Liver (tissue), 9 donors: ENCODE data around the gene HCK. TPM values are rescaled to one million over a fixed set of nuclear protein-coding genes. Genes with fewer than 3 reads are reported as not detected.

Experiments used
- DNase-seq: peaks from one replicate; pipeline ENCODE4 v3.0.0-alpha.2; 2017; ENCODE audit warnings: low spot score
- H3K27ac ChIP-seq, 2 donors: one replicate each; pipeline ENCODE4 v1.7.0; 2013; ENCODE audit warnings: inconsistent platforms in 2 of 2, low read length in 2 of 2, control low read depth in 1 of 2, low read depth in 1 of 2, mild to moderate bottlenecking in 1 of 2
- H3K27me3 ChIP-seq, 4 donors: one replicate each; pipeline versions ENCODE4 v1.6.1 to v1.7.0; 2013; ENCODE audit warnings: low read length in 3 of 4, inconsistent platforms in 1 of 4, mild to moderate bottlenecking in 1 of 4, moderate library complexity in 1 of 4; ENCODE audit not compliant: control insufficient read depth in 4 of 4, insufficient read depth in 4 of 4
- H3K36me3 ChIP-seq, 4 donors: one replicate each; pipeline versions ENCODE4 v1.6.1 to v1.7.0; 2013; ENCODE audit warnings: low read length in 3 of 4, mild to moderate bottlenecking in 3 of 4, low read depth in 1 of 4, moderate library complexity in 1 of 4; ENCODE audit not compliant: control insufficient read depth in 4 of 4, insufficient read depth in 3 of 4
- H3K4me1 ChIP-seq, 4 donors: one replicate each; pipeline versions ENCODE4 v1.6.1 to v1.7.0; 2013; ENCODE audit warnings: low read length in 3 of 4, mild to moderate bottlenecking in 3 of 4, moderate library complexity in 1 of 4; ENCODE audit not compliant: control insufficient read depth in 4 of 4, insufficient read depth in 4 of 4
- H3K4me3 ChIP-seq, 3 donors: one replicate each; pipeline versions ENCODE4 v1.6.1 to v1.7.0; 2013; ENCODE audit warnings: low read length in 3 of 3, control low read depth in 1 of 3, low read depth in 1 of 3, mild to moderate bottlenecking in 1 of 3
- H3K9ac ChIP-seq, 2 donors: one replicate each; pipeline ENCODE4 v1.7.0; 2013; ENCODE audit warnings: low read length in 2 of 2, mild to moderate bottlenecking in 2 of 2, moderate library complexity in 2 of 2, control low read depth in 1 of 2, low read depth in 1 of 2
- H3K9me3 ChIP-seq, 4 donors: one replicate each; pipeline versions ENCODE4 v1.6.1 to v1.7.0; 2013; ENCODE audit warnings: low read length in 3 of 4; ENCODE audit not compliant: control insufficient read depth in 4 of 4
- CTCF ChIP-seq: fragments of 150-350 bp; IDR thresholded peaks from 2 replicates; pipeline ENCODE4 v1.5.1; 2017; ENCODE audit warnings: improper control_type of control experiment, low read depth, low read length; ENCODE audit not compliant: missing input control
- EGR1 ChIP-seq, 2 donors: IDR thresholded peaks; 2 replicates each; pipeline ENCODE4 v1.6.1; 2016 to 2018; ENCODE audit warnings: antibody characterized with exemption in 2 of 2, low read depth in 2 of 2
- FOXA2 ChIP-seq: IDR thresholded peaks from 2 replicates; pipeline ENCODE4 v1.6.1; 2016; ENCODE audit warnings: antibody characterized with exemption
- GABPA ChIP-seq, 2 donors: IDR thresholded peaks in 1 of 2; conservative IDR thresholded peaks in 1 of 2; 2 replicates each; pipeline ENCODE4 v1.6.1; 2016; ENCODE audit warnings: antibody characterized with exemption in 2 of 2, mild to moderate bottlenecking in 1 of 2, moderate library complexity in 1 of 2
- HNF4A ChIP-seq, 2 donors: conservative IDR thresholded peaks; 2 replicates each; pipeline ENCODE4 v1.6.1; 2016; ENCODE audit warnings: antibody characterized with exemption in 2 of 2, mild to moderate bottlenecking in 2 of 2
- HNF4G ChIP-seq: IDR thresholded peaks from 2 replicates; pipeline ENCODE4 v1.6.1; 2016; ENCODE audit warnings: antibody characterized with exemption
- JUND ChIP-seq, 2 donors: IDR thresholded peaks; 2 replicates each; pipeline ENCODE4 v1.6.1; 2016; ENCODE audit warnings: antibody characterized with exemption in 2 of 2
- NR2F2 ChIP-seq: IDR thresholded peaks from 2 replicates; pipeline ENCODE4 v1.6.1; 2016; ENCODE audit warnings: antibody characterized with exemption
- REST ChIP-seq: IDR thresholded peaks from 2 replicates; pipeline ENCODE4 v1.6.1; 2016; ENCODE audit warnings: antibody characterized with exemption, mild to moderate bottlenecking
- RXRA ChIP-seq, 2 donors: IDR thresholded peaks; 2 replicates each; pipeline ENCODE4 v1.6.1; 2017 to 2018; ENCODE audit warnings: antibody characterized with exemption in 2 of 2, mild to moderate bottlenecking in 1 of 2
- SP1 ChIP-seq: IDR thresholded peaks from 2 replicates; pipeline ENCODE4 v1.6.1; 2018; ENCODE audit warnings: antibody characterized with exemption, mild to moderate bottlenecking
- TAF1 ChIP-seq: conservative IDR thresholded peaks from 2 replicates; pipeline ENCODE4 v1.6.1; 2016; ENCODE audit warnings: antibody characterized with exemption, mild to moderate bottlenecking
- YY1 ChIP-seq: IDR thresholded peaks from 2 replicates; pipeline ENCODE4 v1.6.1; 2016; ENCODE audit warnings: antibody characterized with exemption, mild to moderate bottlenecking
- WGBS: extraction: QIAGEN DNeasy Blood & Tissue Kit; methylation state at CpG from one replicate; pipeline ENCODE4 v1.1.7; 2013; 5-methylcytosine and 5-hydroxymethylcytosine counted together
- polyA plus RNA-seq, 2 donors: library from polyadenylated mRNA; stranded (reverse) in 1 of 2; unstranded in 1 of 2; fragments of 200-250 nt in 1 of 2; fragments of >200 nt in 1 of 2; fragmentation: Nextera tagmentation in 1 of 2; extraction: Ambion mirVana in 1 of 2; gene quantifications; one replicate each; pipeline versions ENCODE4 v1.2.1 to v1.2.3, GENCODE V29; 2013 to 2015
- total RNA-seq, 2 donors: library from RNA; depleted of rRNA; stranded (reverse); fragments of >200 nt; gene quantifications; one replicate each; pipeline ENCODE4 v1.2.3, GENCODE V29; 2014
- TF ChIP-seq, protein P1 (sequence below): IDR thresholded peaks from 2 replicates; pipeline ENCODE4 v1.6.1; 2016; ENCODE audit warnings: antibody characterized with exemption
- TF ChIP-seq, protein P2 (sequence below): IDR thresholded peaks from 2 replicates; pipeline ENCODE4 v1.6.1; 2016; ENCODE audit warnings: antibody characterized with exemption
- TF ChIP-seq, protein P3 (sequence below): IDR thresholded peaks from 2 replicates; pipeline ENCODE4 v1.6.1; 2016; ENCODE audit warnings: antibody characterized with exemption
- donor health status: healthy.
- donor health status: healthy.
- donor health status: healthy.
- donor health status: healthy.
- donor health status: healthy.

Gene HCK
- total and polyA plus RNA-seq, 4 donors: 1.8 to 20.6 (median 10.2) TPM

DNA sequence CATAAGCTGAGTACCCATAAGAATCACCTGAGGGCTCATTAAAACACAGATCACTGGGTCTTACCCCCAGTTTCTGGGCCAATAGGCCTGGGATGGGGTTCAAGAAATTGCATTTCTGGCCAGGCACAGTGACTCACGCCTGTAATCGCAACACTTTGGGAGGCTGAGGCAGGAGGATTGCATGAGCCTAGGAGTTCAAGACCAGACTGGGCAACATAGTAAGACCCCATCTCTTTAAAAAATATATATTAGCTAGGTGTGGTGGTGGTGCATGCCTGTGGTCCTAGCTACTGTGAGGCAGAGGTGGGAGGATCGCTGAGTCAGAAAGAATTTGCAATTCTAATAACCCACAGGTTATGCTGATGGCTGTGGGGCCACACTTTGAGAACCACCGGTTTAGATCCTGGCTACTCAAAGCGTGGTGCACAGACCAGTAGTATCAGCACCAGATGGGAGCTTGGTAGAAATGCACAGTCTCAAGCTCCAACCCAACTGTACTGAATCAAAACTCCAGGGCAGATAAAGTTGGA, 39.8 kb upstream of the HCK start:
- Histone ChIP-seq H3K36me3 (no peaks in the 10 kb centered on the region), H3K4me3 (no peak overlapping the region), H3K27ac (no peak overlapping the region), H3K4me1 (peaks cover 0 to 2% (median 0%) of the 10 kb centered on the region in 4 donors), H3K9me3 (no peaks in the 10 kb centered on the region), H3K9ac (no peak overlapping the region), H3K27me3 (peaks cover 0 to 2% (median 0%) of the 10 kb centered on the region in 4 donors)
- no peak for DNase-seq
- WGBS: 77% methylated on average over 5 of the region's 5 CpGs
- no peak for TF ChIP-seq HNF4A (conservative IDR thresholded peaks at IDR 0.05)
- no peak for TF ChIP-seq NR2F2
- no peak for TF ChIP-seq EGR1 (IDR thresholded peaks at IDR 0.05; ENCODE audit: low read depth in 2 of 2)
- no peak for TF ChIP-seq CTCF
- TF ChIP-seq YY1: no peak
- TF ChIP-seq HNF4G: no peak
- TF ChIP-seq RXRA (IDR thresholded peaks at IDR 0.05): no peak
- TF ChIP-seq, protein P1, sequence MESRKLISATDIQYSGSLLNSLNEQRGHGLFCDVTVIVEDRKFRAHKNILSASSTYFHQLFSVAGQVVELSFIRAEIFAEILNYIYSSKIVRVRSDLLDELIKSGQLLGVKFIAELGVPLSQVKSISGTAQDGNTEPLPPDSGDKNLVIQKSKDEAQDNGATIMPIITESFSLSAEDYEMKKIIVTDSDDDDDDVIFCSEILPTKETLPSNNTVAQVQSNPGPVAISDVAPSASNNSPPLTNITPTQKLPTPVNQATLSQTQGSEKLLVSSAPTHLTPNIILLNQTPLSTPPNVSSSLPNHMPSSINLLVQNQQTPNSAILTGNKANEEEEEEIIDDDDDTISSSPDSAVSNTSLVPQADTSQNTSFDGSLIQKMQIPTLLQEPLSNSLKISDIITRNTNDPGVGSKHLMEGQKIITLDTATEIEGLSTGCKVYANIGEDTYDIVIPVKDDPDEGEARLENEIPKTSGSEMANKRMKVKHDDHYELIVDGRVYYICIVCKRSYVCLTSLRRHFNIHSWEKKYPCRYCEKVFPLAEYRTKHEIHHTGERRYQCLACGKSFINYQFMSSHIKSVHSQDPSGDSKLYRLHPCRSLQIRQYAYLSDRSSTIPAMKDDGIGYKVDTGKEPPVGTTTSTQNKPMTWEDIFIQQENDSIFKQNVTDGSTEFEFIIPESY: no peak
- TF ChIP-seq, protein P2, sequence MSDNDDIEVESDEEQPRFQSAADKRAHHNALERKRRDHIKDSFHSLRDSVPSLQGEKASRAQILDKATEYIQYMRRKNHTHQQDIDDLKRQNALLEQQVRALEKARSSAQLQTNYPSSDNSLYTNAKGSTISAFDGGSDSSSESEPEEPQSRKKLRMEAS: no peak
- no peak for TF ChIP-seq REST
- TF ChIP-seq TAF1: no peak

GRCh38 chr20:32013326-32013725, 38.7 kb upstream of the HCK start:
- Histone ChIP-seq H3K36me3 (no peaks in the 10 kb centered on the region), H3K4me1 (peaks cover 0 to 3% (median under 1%) of the 10 kb centered on the region in 4 donors), H3K27me3 (peaks cover 0 to 2% (median 0%) of the 10 kb centered on the region in 4 donors), H3K9ac (no peak overlapping the region), H3K27ac (no peak overlapping the region), H3K9me3 (no peaks in the 10 kb centered on the region), H3K4me3 (no peak overlapping the region)
- 66% methylated on average over 7 of the region's 7 CpGs for WGBS
- DNase-seq: no peak
- TF ChIP-seq JUND (IDR thresholded peaks at IDR 0.05): no peak
- TF ChIP-seq GABPA (IDR thresholded peaks at IDR 0.05 in 1 of 2, conservative IDR thresholded peaks at IDR 0.05 in 1 of 2): no peak
- TF ChIP-seq HNF4G: no peak
- no peak for TF ChIP-seq SP1
- no peak for TF ChIP-seq FOXA2
- TF ChIP-seq, protein P1: no peak
- no peak for TF ChIP-seq CTCF
- TF ChIP-seq, protein P3, sequence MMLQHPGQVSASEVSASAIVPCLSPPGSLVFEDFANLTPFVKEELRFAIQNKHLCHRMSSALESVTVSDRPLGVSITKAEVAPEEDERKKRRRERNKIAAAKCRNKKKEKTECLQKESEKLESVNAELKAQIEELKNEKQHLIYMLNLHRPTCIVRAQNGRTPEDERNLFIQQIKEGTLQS: no peak
